Smooth muscle cell (in vitro differentiated cells): ENCODE results near the gene LGALS9C. TPM values are rescaled to one million over a fixed set of nuclear protein-coding genes. Genes with fewer than 3 reads are reported as not detected.
"Not testable (repeated sequence)": the region's sequence is repeated elsewhere in the genome, so short reads cannot be mapped to it uniquely, and the experiment has no call there.

Experiments
- DNase-seq: peaks from one replicate; lab custom pipeline; 2025; ENCODE audit not compliant: unreplicated experiment; lab: John Stamatoyannopoulos, UW
- H2AFZ ChIP-seq: fragments of 200-600 bp; sonication (generic); 2 replicates; pipeline ENCODE4 v1.6.0; 2016; ENCODE audit warnings: antibody characterized with exemption, low read depth, mild to moderate bottlenecking
- H3F3A ChIP-seq: fragments of 200-600 bp; sonication (generic); 2 replicates; pipeline ENCODE4 v1.6.0; 2017; ENCODE audit warnings: antibody characterized with exemption, low read depth
- H3K27ac ChIP-seq: fragments of 200-600 bp; sonication (generic); 2 replicates; pipeline ENCODE4 v1.5.1; 2016; ENCODE audit warnings: low read depth, mild to moderate bottlenecking
- H3K27me3 ChIP-seq: fragments of 200-600 bp; sonication (generic); 2 replicates; pipeline ENCODE4 v1.6.1; 2016; ENCODE audit warnings: low read depth, mild to moderate bottlenecking
- H3K36me3 ChIP-seq: fragments of 200-600 bp; sonication (generic); 2 replicates; pipeline ENCODE4 v1.5.1; 2016; ENCODE audit warnings: low read depth
- H3K4me1 ChIP-seq: fragments of 200-600 bp; sonication (generic); 2 replicates; pipeline ENCODE4 v1.5.1; 2016; ENCODE audit warnings: low read depth
- H3K4me2 ChIP-seq: fragments of 200-600 bp; sonication (generic); 2 replicates; pipeline ENCODE4 v1.6.0; 2016; ENCODE audit warnings: mild to moderate bottlenecking
- H3K4me3 ChIP-seq: fragments of 200-600 bp; sonication (generic); 2 replicates; pipeline ENCODE4 v1.5.1; 2016; ENCODE audit warnings: mild to moderate bottlenecking
- H3K79me2 ChIP-seq: fragments of 200-600 bp; sonication (generic); 2 replicates; pipeline ENCODE4 v1.6.0; 2016; ENCODE audit warnings: low read depth, mild to moderate bottlenecking
- H3K9ac ChIP-seq: fragments of 200-600 bp; sonication (generic); 2 replicates; pipeline ENCODE4 v1.6.0; 2016; ENCODE audit warnings: low read depth
- H3K9me3 ChIP-seq: fragments of 200-600 bp; sonication (generic); replicated peaks from 2 replicates; pipeline ENCODE4 v1.5.1; 2016; ENCODE audit warnings: low read depth
- H4K20me1 ChIP-seq: fragments of 200-600 bp; sonication (generic); 2 replicates; pipeline ENCODE4 v1.6.0; 2016; ENCODE audit warnings: low read depth
- CTCF ChIP-seq: fragments of 200-600 bp; sonication (generic); IDR thresholded peaks from 2 replicates; pipeline ENCODE4 v1.5.1; 2017; ENCODE audit warnings: borderline replicate concordance, mild to moderate bottlenecking, antibody characterized with exemption; ENCODE audit not compliant: insufficient read depth, poor library complexity, severe bottlenecking
- WGBS: methylation state at CpG from one replicate; pipeline ENCODE4 v1.1.7; 2016; ENCODE audit warnings: low lambda C conversion rate; 5-methylcytosine and 5-hydroxymethylcytosine counted together
- polyA plus RNA-seq: library from polyadenylated mRNA; unstranded; fragments of >200 nt; fragmentation: Nextera tagmentation; extraction: Ambion mirVana; gene quantifications from 2 replicates; pipeline ENCODE4 v1.2.1, GENCODE V29; 2016
- total RNA-seq: library from RNA; depleted of rRNA; stranded (reverse); fragments of >200 nt; gene quantifications from 2 replicates; pipeline ENCODE4 v1.2.3, GENCODE V29; 2014

Gene LGALS9C
- 1.5 and 22.0 TPM in 2 replicates for total RNA-seq
- polyA plus RNA-seq: 0.88 and 6.3 TPM in 2 replicates

- not testable (repeated sequence) for H3K27ac ChIP-seq, H3K4me1 ChIP-seq, H4K20me1 ChIP-seq, H3K9me3 ChIP-seq, H2AFZ ChIP-seq, H3K27me3 ChIP-seq, H3K79me2 ChIP-seq, H3K36me3 ChIP-seq, DNase-seq, H3K4me2 ChIP-seq, H3F3A ChIP-seq, H3K9ac ChIP-seq, H3K4me3 ChIP-seq
- WGBS: 93% methylated on average over 7 of the region's 9 CpGs
These were observed at the start of gene LGALS9C for GRCh38 chr17:18476508-18477308. LGALS9C (plus strand) TSS chr17:18476789; CDS start chr17:18476855, 66 bp downstream.

GRCh38 chr17:18432206-18432605, 44.4 kb upstream of the LGALS9C start:
- H3K9me3 ChIP-seq, DNase-seq, H3K27me3 ChIP-seq, H3K27ac ChIP-seq, H4K20me1 ChIP-seq, H3K9ac ChIP-seq, H3K4me1 ChIP-seq, H3F3A ChIP-seq, H3K79me2 ChIP-seq, H3K4me2 ChIP-seq, H2AFZ ChIP-seq, H3K36me3 ChIP-seq, H3K4me3 ChIP-seq: not testable (repeated sequence)
- no CpG with 5 or more reads among the region's 9 CpGs for WGBS

DNA sequence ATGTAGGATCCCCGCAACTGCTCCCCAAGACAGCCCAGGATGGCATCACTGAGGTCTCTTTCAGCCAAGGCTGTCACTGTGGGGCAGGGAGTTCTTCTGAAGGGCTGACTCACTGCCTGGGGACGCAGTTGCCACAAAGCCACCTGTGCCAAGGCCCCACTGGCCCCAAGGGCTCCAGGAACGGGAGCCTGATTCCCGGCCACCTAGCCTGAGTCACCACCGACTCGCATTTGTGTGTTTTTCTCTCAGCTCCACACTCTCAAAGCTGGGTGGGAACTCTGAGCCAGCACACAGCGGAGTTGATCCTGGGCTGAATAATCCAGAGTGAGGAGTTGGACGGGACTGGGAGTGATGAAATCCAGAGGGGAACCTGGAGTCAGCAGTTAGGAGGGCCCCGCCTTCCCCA, 37.1 kb upstream of the LGALS9C start:
- H3K4me3 ChIP-seq: not testable (repeated sequence)

DNA sequence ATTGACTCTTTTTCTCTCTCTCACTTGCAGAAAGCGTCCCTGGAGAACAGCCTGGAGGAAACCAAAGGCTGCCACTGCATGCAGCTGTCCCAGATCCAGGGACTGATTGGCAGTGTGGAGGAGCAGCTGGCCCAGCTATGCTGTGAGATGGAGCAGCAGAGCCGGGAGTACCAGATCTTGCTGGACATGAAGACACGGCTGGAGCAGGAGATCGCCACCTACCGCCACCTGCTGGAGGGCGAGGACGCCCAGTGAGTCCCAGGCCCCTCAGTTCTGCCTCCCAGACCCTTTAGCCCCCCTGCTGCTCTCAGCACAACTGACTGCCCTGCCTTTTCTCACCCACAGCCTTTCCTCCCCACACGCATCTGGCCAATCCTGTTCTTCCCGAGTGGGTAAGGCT, 34.5 kb upstream of the LGALS9C start:
- H2AFZ ChIP-seq, H3K9me3 ChIP-seq, H3K79me2 ChIP-seq, H3K4me3 ChIP-seq, H3K27me3 ChIP-seq, H3F3A ChIP-seq, H3K36me3 ChIP-seq, DNase-seq, H3K4me1 ChIP-seq, H3K27ac ChIP-seq, H3K9ac ChIP-seq, H3K4me2 ChIP-seq, H4K20me1 ChIP-seq: not testable (repeated sequence)
- no CpG with 5 or more reads among the region's 9 CpGs for WGBS
- peak; percentile 15 for TF ChIP-seq CTCF

More for the DNA sequence above, 37.1 kb upstream of the LGALS9C start:
- H3K9ac ChIP-seq, H3K4me2 ChIP-seq, H3K36me3 ChIP-seq, H3K27ac ChIP-seq, H2AFZ ChIP-seq, H3K4me1 ChIP-seq, H3K79me2 ChIP-seq, H3F3A ChIP-seq, H4K20me1 ChIP-seq, H3K27me3 ChIP-seq, DNase-seq, H3K9me3 ChIP-seq: not testable (repeated sequence)
- WGBS: no CpG with 5 or more reads among the region's 9 CpGs

DNA sequence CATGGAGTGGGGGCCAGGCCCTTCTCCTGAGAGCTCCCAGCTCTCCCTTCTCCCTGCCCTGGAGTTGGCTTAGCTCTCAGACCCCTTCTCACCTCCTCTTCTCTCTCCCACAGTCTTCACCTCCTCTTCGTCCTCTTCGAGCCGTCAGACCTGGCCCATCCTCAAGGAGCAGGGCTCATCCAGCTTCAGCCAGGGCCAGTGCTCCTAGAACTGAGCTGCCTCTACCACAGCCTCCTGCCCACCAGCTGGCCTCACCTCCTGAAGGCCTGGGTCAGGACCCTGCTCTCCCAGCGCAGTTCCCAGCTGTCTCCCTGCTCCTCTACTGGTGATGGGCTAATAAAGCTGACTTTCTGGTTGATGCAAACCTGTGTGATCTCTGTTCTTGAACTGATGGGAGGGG, 34.1 kb upstream of the LGALS9C start:
- H2AFZ ChIP-seq, H3K79me2 ChIP-seq, DNase-seq, H3K4me2 ChIP-seq, H3K36me3 ChIP-seq, H3F3A ChIP-seq, H3K27me3 ChIP-seq, H3K27ac ChIP-seq, H3K9ac ChIP-seq, H3K9me3 ChIP-seq, H3K4me1 ChIP-seq, H3K4me3 ChIP-seq, H4K20me1 ChIP-seq: not testable (repeated sequence)
- 94% methylated on average over 1 of the region's 4 CpGs for WGBS

DNA sequence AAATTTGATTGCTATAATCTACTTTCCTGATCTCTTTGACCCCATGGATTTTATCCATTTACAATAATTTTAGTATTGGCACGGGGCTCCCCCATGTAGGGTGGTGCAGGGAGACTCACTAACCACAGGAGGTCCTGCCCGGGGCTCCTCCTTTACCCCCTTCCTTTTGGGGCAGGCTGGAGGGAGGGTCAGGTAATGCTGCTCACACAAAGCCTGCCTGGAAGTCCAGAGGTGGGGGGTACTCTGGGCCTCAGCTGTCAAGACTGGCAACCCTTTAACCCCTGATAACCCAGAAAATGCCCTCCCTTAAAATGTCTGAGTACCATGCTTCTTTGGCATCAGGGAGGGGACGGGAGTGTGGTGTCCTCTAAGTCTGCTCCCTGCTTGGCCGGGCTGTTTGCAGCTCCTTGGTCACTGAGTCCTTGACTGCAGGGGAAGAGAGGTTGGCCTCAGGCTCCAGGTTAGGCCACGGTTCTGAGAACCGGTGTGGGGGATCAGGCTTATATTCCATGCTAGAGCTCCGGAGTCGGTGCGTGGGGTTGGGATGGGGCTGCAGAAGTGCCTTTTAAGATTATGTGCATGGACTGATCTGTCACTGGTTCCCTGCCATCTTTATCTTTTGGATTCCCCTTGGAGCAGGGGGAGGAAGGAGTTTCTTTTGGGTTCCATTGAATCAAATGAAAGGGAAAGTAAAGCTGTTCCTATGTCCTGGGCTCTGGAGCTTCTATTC, 28.9 kb upstream of the LGALS9C start:
- H3K27ac ChIP-seq, H4K20me1 ChIP-seq, H3K36me3 ChIP-seq, H3F3A ChIP-seq, H2AFZ ChIP-seq, H3K4me1 ChIP-seq, H3K4me2 ChIP-seq, H3K4me3 ChIP-seq, H3K79me2 ChIP-seq, H3K9ac ChIP-seq, H3K27me3 ChIP-seq, H3K9me3 ChIP-seq, DNase-seq: not testable (repeated sequence)
- 99% methylated on average over 8 of the region's 9 CpGs for WGBS

DNA sequence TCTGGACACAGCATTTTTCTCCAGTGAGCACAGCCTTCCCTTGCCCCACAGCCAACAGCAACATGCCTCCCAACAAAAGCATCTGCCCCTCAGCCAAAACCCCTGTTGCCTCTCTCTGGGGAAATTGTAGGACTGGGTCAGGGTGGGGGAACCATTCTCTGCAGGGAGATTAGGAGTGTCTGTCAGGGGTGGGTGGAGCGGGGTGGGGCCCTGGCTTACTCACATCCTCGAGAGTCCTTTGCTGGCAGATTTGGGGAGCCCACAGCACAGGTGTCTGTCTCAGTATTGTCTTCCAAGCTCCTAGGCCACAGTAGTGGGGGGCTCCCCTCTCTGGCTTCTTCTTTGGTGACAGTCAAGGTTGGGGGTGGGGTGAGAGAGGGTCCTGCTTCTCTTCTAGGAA, 28.3 kb upstream of the LGALS9C start:
- not testable (repeated sequence) for H3F3A ChIP-seq, H3K27ac ChIP-seq, DNase-seq, H3K9me3 ChIP-seq, H3K9ac ChIP-seq, H4K20me1 ChIP-seq, H2AFZ ChIP-seq, H3K4me2 ChIP-seq, H3K4me3 ChIP-seq, H3K4me1 ChIP-seq, H3K79me2 ChIP-seq, H3K27me3 ChIP-seq, H3K36me3 ChIP-seq
- no CpG with 5 or more reads among the region's 2 CpGs for WGBS
